T-cell (primary cell): ENCODE data around the gene GGT1. TPM values are rescaled to one million over a fixed set of nuclear protein-coding genes. Genes with fewer than 3 reads are reported as not detected.
"Not testable (repeated sequence)": the region's sequence is repeated elsewhere in the genome, so short reads cannot be mapped to it uniquely, and the experiment has no call there.

Source experiments
- ATAC-seq, 4 experiments: fragments of 200-7000 bp in 3 of 4; fragments of 150-1000 bp in 1 of 4; cut with Tn5 transposase; replicated peaks in 1 of 4; 1 replicate in 3 of 4; 2 replicates in 1 of 4; pipeline ENCODE4 v1.10.0; 2021; ENCODE audit warnings: moderate library complexity in 3 of 4, mild to moderate bottlenecking in 2 of 4, moderate number of reproducible peaks in 1 of 4
- CTCF ChIA-PET, 2 donors: fragments of 300-600 bp; sonication (Branson Sonifier 250); formaldehyde crosslinking; loops; one replicate each; lab custom pipeline; 2022; ENCODE audit warnings: antibody characterized with exemption in 2 of 2; lab: Charles Lee
- POLR2A ChIA-PET, 2 donors: fragments of 300-600 bp; sonication (Branson Sonifier 250); formaldehyde crosslinking; loops; one replicate each; lab custom pipeline; 2022; ENCODE audit warnings: antibody characterized with exemption in 2 of 2; lab: Charles Lee
- DNase-seq, 35 experiments: peaks; one replicate each; pipeline versions ENCODE4 v3.0.0 to v3.0.0-alpha.2; 2013 to 2023
- H3K27ac ChIP-seq: one replicate; pipeline ENCODE4 v1.5.1; 2013; ENCODE audit warnings: low read length
- H3K27me3 ChIP-seq, 2 experiments: replicated peaks in 1 of 2; 1 replicate in 1 of 2; 2 replicates in 1 of 2; pipeline versions ENCODE4 v1.6.1 to v1.7.0; 2013; ENCODE audit warnings: low read length in 1 of 2, mixed read lengths in 1 of 2; ENCODE audit not compliant: control insufficient read depth in 2 of 2, insufficient read depth in 2 of 2; ENCODE audit errors: extremely low read depth in 1 of 2
- H3K36me3 ChIP-seq, 2 donors: 1 replicate in 1 of 2; 2 replicates in 1 of 2; pipeline versions ENCODE4 v1.6.1 to v1.7.0; 2013; ENCODE audit warnings: low read length in 1 of 2; ENCODE audit not compliant: control insufficient read depth in 2 of 2, insufficient read depth in 1 of 2; ENCODE audit errors: extremely low read depth in 1 of 2
- H3K4me1 ChIP-seq, 2 experiments: 1 replicate in 1 of 2; 2 replicates in 1 of 2; pipeline versions ENCODE4 v1.6.1 to v1.7.0; 2013; ENCODE audit warnings: low read length in 2 of 2, mixed read lengths in 1 of 2; ENCODE audit not compliant: insufficient read depth in 2 of 2, control insufficient read depth in 1 of 2; ENCODE audit errors: extremely low read depth in 1 of 2
- H3K4me3 ChIP-seq, 2 donors: 1 replicate in 1 of 2; 2 replicates in 1 of 2; pipeline versions ENCODE4 v1.5.1 to v1.7.0; 2013; ENCODE audit warnings: mild to moderate bottlenecking in 2 of 2, low read length in 1 of 2, moderate library complexity in 1 of 2; ENCODE audit not compliant: control insufficient read depth in 1 of 2; ENCODE audit errors: extremely low read depth in 1 of 2
- H3K9me3 ChIP-seq: 2 replicates; pipeline ENCODE4 v1.7.0; 2013
- H3K27ac Mint-ChIP-seq, 2 donors: one replicate each; pipeline ENCODE4 v1.8.0; 2020 to 2021; ENCODE audit warnings: mild to moderate bottlenecking in 2 of 2, mixed read lengths in 2 of 2
- H3K27me3 Mint-ChIP-seq, 2 donors: one replicate each; pipeline ENCODE4 v1.8.0; 2021 to 2022; ENCODE audit warnings: mixed read lengths in 2 of 2
- H3K36me3 Mint-ChIP-seq: one replicate; pipeline ENCODE4 v1.8.0; 2021; ENCODE audit warnings: mixed read lengths
- H3K4me1 Mint-ChIP-seq, 3 donors: one replicate each; pipeline ENCODE4 v1.8.0; 2020 to 2022; ENCODE audit warnings: mixed read lengths in 3 of 3, mild to moderate bottlenecking in 1 of 3
- H3K4me3 Mint-ChIP-seq, 3 donors: one replicate each; pipeline ENCODE4 v1.8.0; 2020 to 2022; ENCODE audit warnings: mild to moderate bottlenecking in 3 of 3, mixed read lengths in 3 of 3, moderate library complexity in 3 of 3
- H3K9me3 Mint-ChIP-seq, 3 donors: one replicate each; pipeline ENCODE4 v1.8.0; 2020 to 2022; ENCODE audit warnings: mixed read lengths in 3 of 3
- WGBS: methylation state at CpG from one replicate; pipeline ENCODE4 v1.1.5; 2013; ENCODE audit warnings: missing lambda C conversion rate; ENCODE audit not compliant: insufficient coverage; 5-methylcytosine and 5-hydroxymethylcytosine counted together
- total RNA-seq, 35 experiments: library from RNA in 6 of 35; stranded (reverse) in 6 of 35; fragments of 120-200 nt in 1 of 35; gene quantifications; one replicate each; pipeline versions ENCODE4 v1.2.1 to v1.2.4 and lab custom pipeline; 2013 to 2026

Gene GGT1
- total RNA-seq, 5 donors from 2014 or later (not counting 1 experiment from before 2014, with no cell fraction given) = 11.8 to 30.6 (median 19.8) TPM

- 22% methylated on average over 4 of the region's 18 CpGs for WGBS
- H3K4me1 ChIP-seq = peaks cover 13 to 48% of the 10 kb centered on the region in 2 experiments
- Mint-ChIP-seq H3K4me3 (peak overlapping the region; percentile 25 to 48 (median 39)), H3K4me1 (peaks cover 25 to 42% (median 29%) of the 10 kb centered on the region in 3 donors), H3K27ac (peak overlapping the region; percentile 62 to 81)
- H3K4me3 ChIP-seq, H3K36me3 Mint-ChIP-seq, POLR2A ChIA-PET, H3K27me3 ChIP-seq, H3K9me3 Mint-ChIP-seq, H3K9me3 ChIP-seq, H3K27ac ChIP-seq, H3K27me3 Mint-ChIP-seq, CTCF ChIA-PET, H3K36me3 ChIP-seq: not testable (repeated sequence)
- ATAC-seq (peak; percentile 41 to 66 (median 52)), DNase-seq (peak in 5 of 35 experiments; percentile 6 to 16 (median 11))
Observed at GRCh38 chr22:24603770-24604629, 1.0 kb downstream of the GGT1 start.

- H3K36me3 ChIP-seq, POLR2A ChIA-PET, H3K9me3 Mint-ChIP-seq, ATAC-seq, H3K27me3 Mint-ChIP-seq, CTCF ChIA-PET, H3K27ac ChIP-seq, H3K36me3 Mint-ChIP-seq, H3K4me3 ChIP-seq, DNase-seq, H3K9me3 ChIP-seq, H3K4me3 Mint-ChIP-seq, H3K27me3 ChIP-seq: not testable (repeated sequence)
- 83% methylated on average over 1 of the region's 2 CpGs for WGBS
- H3K4me1 ChIP-seq = peaks cover 11 to 44% of the 10 kb centered on the region in 2 experiments
- peak overlapping the region in 1 of 2 donors; percentile 28 for H3K27ac Mint-ChIP-seq
- H3K4me1 Mint-ChIP-seq = peaks cover 24 to 41% (median 28%) of the 10 kb centered on the region in 3 donors
Observed at GRCh38 chr22:24606340-24606739, 3.3 kb downstream of the GGT1 start.

DNA sequence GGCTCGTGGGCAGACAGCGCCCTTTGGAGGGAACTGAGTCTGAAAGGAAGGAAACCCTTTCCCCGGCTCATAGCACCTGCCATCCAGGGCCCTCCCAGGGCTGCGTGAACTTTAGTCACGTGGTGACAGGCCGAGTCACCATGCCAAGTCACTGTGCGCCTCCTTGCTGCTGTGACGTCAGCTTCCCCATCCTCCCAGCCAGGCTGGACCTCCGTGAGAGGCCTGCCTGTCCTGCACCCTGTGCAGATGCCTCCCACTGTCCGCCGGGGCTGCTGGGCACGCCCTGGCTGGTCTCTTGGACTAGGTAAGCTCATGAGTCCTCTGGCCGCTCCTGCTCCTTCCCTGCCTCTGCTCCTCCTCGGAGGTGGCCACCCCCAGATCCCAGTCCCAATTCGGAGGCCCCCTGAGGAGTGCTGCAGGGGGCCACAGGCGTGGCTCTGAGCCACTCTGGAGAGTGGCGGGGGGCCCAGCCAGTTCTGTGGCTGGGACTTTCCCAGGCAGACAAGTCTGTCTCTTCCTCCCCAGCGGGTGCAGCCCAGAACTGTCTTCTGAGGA is 4.5 kb downstream of the GGT1 start:
- POLR2A ChIA-PET, H3K27me3 ChIP-seq, H3K36me3 Mint-ChIP-seq, H3K9me3 Mint-ChIP-seq, H3K27me3 Mint-ChIP-seq, H3K36me3 ChIP-seq, H3K9me3 ChIP-seq, CTCF ChIA-PET: not testable (repeated sequence)
- ATAC-seq (peak; percentile 69 to 75 (median 71)), DNase-seq (peak in 28 of 35 experiments; percentile 11 to 61 (median 25))
- H3K4me3 Mint-ChIP-seq = peak overlapping the region; percentile 78 to 87 (median 80)
- Histone ChIP-seq H3K4me1 (peaks cover 9 to 37% of the 10 kb centered on the region in 2 experiments), H3K4me3 (peak overlapping the region in 1 of 2 donors; percentile 41), H3K27ac (peak overlapping the region; percentile 73)
- WGBS = 32% methylated on average over 16 of the region's 18 CpGs
- H3K4me1 Mint-ChIP-seq = peaks cover 20 to 34% (median 25%) of the 10 kb centered on the region in 3 donors
- H3K27ac Mint-ChIP-seq = peak overlapping the region; percentile 91 to 95

DNA sequence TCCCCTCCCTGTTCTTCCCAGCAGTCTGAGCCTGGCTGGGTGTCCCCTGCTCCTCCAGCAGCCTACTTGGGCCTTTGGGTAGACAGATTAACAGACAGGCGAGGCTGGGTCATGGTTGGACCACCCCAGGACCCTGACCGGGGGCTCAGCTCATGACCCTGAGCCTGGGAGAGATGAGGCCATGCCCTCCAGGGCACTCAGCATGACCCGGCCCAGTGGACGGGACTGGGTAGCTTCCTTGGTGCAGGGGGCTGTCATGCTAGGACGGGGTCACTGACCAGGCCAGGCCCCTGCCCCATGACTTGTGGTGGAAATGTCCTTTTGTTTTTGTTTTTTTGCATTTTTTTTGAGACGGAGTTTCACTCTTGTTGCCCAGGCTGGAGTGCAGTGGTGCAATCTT is 5.3 kb downstream of the GGT1 start:
- H3K36me3 ChIP-seq, H3K27me3 Mint-ChIP-seq, H3K36me3 Mint-ChIP-seq, H3K9me3 Mint-ChIP-seq, DNase-seq, H3K9me3 ChIP-seq, H3K27me3 ChIP-seq, ATAC-seq, H3K27ac ChIP-seq, POLR2A ChIA-PET, CTCF ChIA-PET: not testable (repeated sequence)
- Mint-ChIP-seq H3K4me1 (peaks cover 16 to 31% (median 22%) of the 10 kb centered on the region in 3 donors), H3K27ac (peak overlapping the region; percentile 43 to 52), H3K4me3 (peak overlapping the region; percentile 34 to 87 (median 80))
- Histone ChIP-seq H3K4me1 (peaks cover 5 to 29% of the 10 kb centered on the region in 2 experiments), H3K4me3 (peak overlapping the region in 1 of 2 donors; percentile 41)
- WGBS = 50% methylated on average over 1 of the region's 6 CpGs

DNA sequence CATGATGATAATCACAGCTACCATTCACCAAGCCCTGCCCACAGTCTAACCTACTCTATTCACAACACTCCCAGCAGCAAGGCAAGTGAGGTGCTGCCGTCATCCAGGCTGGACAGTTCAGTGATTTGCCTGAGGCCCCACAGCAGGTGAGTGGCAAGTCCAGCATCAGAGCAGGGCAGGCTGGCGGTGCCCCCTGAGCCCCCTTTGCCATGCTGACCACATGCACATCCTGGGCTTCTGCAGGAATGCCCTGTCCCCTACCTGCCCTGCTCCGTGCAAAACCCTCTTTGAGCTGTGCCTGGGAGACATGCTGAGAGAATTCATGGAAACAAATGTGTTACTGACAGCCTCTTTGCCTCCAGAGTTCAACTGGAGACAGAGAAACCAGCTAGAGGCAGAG is 6.9 kb downstream of the GGT1 start:
- H3K27me3 ChIP-seq, H3K9me3 Mint-ChIP-seq, H3K27me3 Mint-ChIP-seq, DNase-seq, ATAC-seq, H3K27ac Mint-ChIP-seq, H3K4me3 ChIP-seq, CTCF ChIA-PET, H3K27ac ChIP-seq, H3K36me3 Mint-ChIP-seq, H3K36me3 ChIP-seq, H3K9me3 ChIP-seq, H3K4me3 Mint-ChIP-seq, POLR2A ChIA-PET: not testable (repeated sequence)
- no CpG with 5 or more reads among the region's 3 CpGs for whole genome bisulfite sequencing
- H3K4me1 ChIP-seq = peaks cover 3 to 15% of the 10 kb centered on the region in 2 experiments
- H3K4me1 Mint-ChIP-seq = peaks cover 6 to 20% (median 10%) of the 10 kb centered on the region in 3 donors

GRCh38 chr22:24614794-24615193 is 11.8 kb downstream of the GGT1 start:
- H3K9me3 ChIP-seq, H3K4me1 Mint-ChIP-seq, POLR2A ChIA-PET, H3K4me3 ChIP-seq, H3K36me3 Mint-ChIP-seq, H3K27ac Mint-ChIP-seq, H3K36me3 ChIP-seq, H3K9me3 Mint-ChIP-seq, H3K4me3 Mint-ChIP-seq, H3K4me1 ChIP-seq, H3K27me3 Mint-ChIP-seq, ATAC-seq, H3K27ac ChIP-seq, H3K27me3 ChIP-seq, DNase-seq: not testable (repeated sequence)
- CTCF ChIA-PET = interaction anchor here in 1 of 2 donors (0.7 kb wide), 1 partner anchor 145 kb away, joined by 3 read pairs; no protein-coding TSS in a partner anchor
- no CpG with 5 or more reads among the region's 15 CpGs for WGBS
